Stimulated activated CD4-positive, alpha-beta T cell treated with anti-CD3 and anti-CD28 coated beads, Interleukin-4, amount 100 ng/mL, for 1 hour (primary cell): ENCODE results near the gene WNT8B.

ENCODE experiments used
- DNase-seq: peaks from one replicate; pipeline ENCODE4 v3.0.0-alpha.2; 2020

WNT8B gene

DNA sequence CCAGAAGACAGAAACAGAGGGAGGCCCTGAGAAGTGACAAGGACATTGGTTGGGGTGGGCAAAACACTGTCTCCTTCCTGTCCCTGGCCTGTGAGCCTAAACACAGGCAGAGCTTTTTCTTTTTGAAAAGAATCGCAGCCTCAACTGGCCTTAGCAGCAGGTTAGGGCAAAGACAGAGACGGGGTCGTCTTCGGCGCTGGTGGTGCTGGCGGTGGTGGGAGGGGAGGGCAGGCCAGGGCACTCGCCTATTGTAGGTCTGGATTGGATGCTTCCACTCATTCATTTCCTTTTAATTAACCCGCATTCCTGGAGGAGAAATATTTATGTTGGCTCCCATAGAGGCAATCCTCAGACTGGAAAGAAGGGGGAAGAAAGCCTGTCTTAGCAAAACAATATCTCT lies 22.6 kb downstream of the WNT8B start:
- no peak for DNase-seq

DNA sequence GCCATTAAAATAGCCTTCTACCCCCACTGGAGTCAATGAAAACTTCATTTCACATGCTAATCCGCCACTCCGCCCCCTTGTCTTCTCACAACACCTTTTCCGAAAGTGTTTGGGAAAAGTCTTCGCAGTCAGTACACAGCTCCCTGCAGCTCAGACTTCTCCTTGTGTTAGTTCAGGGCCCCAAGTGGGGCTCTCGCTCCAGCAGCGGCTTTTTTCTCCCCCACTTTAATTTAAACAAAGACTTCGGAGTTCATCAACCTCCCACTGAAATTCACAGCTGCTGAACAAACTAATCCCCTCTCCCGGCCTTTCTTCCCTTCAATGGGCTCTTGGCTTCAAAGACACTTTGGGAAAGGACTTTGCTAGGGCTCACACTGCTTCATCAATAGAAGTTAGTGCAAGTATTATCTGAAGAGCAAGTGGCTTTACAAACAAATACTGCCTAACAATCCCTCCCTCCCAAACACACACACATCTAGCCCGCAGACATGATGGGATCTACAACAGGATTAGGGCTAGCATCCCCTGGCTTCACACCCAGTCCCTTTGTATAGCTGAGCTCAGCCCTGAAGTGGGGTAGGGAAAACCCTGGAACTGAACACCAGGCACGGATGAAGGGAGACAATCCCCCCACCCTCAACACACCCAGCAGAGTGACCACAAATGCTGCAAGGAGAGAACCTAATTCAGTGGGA lies 23.1 kb downstream of the WNT8B start:
- no peak for DNase-seq

DNA sequence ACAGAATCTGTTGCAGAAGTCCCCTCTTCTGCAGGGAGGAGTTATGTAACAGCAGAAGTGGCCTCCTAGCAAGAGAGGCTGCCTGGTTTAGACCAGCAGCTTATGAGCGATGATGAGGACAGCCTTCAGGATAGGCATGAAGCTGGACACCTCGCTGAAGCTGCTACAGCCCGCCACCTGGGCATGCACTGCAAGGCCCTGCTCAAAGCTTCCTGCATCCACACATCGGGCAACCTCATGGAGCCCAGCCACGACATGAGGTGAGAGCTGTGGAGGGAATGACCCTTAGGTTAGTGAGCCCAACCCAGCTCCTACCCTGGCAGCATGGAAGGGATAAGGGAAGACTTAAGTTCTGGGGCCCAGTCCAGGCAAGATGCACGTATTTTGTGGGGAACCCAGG lies 24.7 kb downstream of the WNT8B start:
- no peak for DNase-seq

DNA sequence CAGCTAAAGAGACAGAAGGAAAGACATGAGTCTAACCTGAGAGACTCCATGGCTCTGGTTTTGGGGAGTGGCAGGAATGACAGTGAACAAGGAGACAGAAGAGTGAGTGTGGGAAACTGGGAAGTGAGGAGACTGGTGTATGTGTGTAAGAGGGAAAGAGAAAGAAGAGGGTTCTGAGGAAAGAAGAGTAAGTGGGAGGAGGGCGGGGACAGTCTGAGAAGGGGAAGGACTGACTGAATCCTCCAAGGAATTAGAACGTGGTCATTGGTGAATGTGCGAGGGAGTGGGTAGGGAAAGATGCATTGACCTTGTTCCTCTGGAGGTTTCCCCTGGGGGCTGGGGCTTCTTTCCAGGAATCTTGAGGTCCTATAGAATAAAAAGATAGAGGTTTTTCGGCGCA lies 26.6 kb downstream of the WNT8B start:
- no peak for DNase-seq

DNA sequence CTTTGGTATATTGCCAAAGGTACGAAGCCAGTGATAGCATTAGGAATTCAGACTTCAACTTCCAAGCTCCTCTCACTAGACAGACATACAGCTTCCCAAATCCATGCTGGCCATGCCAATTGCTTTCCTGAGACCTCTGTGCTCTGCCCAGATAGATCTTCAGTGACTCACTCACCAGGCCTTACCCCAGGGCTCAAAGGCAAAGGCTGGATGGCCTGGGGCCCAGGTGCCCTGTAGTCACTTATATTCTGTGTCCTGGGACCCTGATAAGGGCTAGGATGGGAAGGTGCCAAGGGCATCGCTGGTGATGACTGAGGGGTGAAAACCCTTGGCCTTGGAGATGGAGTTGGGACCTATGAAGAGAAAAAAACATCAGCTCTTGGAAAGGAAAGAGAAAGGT lies 27.7 kb downstream of the WNT8B start:
- DNase-seq = no peak

DNA sequence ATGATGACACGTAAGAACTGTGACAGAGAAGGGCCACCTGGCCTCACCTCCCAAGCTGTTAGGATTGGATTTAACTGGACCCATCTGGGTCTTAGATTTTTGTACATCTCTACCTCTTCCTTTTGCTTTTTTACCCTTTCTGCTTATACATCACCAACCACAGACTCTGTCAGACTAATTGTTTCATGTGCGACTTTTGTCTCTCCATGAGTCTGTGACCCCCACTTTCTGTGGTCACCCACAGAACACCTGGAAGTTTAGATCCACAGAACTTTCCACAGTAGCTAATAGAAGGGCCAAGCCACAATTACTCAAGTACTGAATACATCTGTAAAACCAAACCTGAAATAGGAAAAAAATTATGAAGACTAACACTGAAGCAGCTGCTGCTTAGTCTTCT lies 33.8 kb downstream of the WNT8B start:
- no peak for DNase-seq

DNA sequence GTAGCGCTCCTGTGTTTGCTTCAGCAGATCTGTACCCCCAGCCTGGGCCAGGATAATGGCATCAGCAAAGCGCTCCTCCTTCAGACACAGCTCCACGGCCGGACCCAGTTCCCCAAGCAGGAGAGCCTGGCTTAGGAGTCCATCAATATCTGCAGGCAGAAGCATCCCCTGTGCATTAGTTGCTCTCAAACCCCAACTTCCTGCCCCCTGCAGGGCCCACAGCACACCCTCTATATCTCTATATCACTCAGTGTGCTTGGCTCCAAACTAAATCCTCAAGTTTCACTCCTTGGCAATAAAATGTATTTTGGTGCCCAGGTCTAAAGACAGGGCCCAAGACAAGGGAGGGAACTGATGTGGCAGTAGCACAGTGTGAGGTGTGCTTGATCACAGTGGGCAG lies 35.2 kb downstream of the WNT8B start:
- DNase-seq = no peak

DNA sequence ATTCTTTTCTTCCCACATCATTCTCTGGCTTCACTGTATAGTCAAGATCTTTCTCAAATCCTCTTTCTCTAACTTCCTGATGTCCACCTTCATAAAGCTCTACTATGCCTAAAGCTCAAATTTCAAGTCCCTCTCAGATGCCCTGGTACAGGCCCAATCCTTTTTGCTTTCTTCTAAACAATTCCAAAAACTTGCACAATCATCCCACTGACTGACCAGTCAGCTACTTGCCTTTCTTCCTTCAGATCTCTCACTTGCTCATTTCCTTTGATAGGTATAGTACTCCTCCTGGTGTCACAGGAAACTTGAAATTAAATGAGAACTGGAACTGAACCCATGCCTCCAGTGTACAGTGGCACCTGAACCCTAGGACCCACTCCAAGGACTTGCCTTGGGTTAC lies 38.6 kb downstream of the WNT8B start:
- no peak for DNase-seq

DNA sequence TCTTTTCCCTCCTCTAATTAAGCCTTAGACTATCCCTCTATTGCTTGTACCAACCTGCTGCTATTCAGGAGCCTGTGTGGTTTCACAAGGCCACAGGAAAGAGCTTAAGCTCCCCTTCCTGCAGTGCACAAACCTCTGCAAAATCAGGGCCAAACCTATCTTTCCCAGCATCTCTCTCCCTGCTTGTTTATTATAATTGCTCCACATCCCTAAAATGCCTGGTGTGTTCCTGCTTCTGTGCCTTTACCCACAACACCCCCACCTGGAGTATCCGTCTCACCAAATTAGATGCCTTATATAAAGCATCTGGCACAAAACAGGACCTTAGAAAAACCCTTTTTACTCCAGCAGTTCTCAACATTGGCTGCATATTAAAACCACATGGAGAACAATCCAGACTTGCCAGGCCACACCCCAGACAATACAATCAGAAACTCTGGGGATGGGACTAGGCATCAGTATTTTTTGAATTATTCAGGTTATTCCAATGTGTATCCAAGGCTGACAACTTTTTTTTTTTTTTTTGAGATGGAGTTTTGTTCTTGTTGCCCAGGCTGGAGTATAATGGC lies 40.2 kb downstream of the WNT8B start:
- no peak for DNase-seq

DNA sequence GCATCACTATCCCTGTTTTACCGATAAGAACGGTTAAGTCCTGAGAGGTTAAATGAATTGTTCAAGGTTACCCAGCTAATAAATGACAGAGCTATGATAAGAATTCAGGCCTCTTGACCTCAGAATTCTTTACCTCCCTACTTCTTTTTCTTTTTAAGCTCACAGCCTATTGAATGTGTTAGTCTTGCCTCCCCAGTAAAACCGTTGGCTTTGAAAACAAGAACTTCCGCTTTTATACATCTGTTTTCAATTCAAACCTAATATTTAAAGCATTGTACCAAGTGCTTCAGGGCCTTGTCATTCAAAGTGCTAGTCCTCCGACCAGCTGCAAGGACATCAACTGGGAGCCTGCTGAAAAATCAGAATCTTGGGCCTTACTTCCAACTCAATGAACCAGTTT lies 41.3 kb downstream of the WNT8B start:
- no peak for DNase-seq

DNA sequence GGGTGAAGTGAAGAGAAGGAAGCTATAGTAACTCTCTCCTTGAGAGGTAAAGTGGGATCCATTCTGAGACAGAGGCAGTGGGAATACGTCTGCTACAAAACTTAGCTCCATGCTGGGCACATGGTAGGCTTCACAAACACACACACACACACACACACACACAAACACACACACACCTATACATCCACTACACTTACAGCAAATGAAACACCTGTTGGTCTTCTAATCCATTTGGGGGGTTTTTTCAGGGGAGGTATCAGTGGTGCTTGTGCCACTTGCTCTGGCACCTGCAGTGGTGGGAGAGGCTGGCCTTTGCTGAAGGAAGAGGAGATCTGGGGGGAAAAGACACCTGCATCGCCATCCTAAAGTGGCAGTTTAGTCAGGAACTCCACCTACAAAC lies 42.4 kb downstream of the WNT8B start:
- DNase-seq = no peak

DNA sequence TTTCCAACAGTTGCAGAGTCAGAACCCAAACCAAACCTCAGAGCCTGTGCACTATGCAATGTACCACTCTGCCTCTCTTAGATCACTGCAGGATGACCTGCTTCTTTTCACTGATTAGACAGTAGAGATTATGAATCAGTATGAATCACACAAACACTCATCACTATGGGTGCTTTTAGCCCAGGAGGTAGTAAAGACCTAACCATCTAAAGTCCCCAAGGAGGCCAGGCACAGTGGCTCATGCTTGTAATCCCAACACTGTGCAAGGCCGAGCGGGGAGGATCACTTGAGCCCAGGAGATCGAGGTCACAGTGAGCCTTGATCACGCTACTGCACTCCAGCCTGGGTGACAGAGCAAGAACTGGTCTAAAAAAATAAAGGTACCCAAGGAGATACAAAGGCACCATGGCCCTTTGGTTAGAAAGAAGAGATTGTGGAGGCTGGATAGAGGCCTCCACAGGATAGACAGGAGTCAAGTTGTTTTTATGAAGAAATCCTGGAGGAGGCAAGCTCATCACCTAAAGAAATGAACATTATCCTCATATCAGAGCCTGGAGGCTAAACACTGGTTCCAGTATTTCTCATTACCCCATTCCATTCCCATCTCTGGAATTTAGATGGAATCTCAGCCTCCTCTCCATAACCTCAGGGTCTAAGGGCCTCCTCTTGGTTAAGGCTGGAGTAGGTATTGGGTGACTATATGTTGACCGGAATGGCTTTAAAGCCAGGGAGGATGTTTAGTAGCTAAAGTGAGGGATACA lies 44.0 kb downstream of the WNT8B start:
- no peak for DNase-seq

DNA sequence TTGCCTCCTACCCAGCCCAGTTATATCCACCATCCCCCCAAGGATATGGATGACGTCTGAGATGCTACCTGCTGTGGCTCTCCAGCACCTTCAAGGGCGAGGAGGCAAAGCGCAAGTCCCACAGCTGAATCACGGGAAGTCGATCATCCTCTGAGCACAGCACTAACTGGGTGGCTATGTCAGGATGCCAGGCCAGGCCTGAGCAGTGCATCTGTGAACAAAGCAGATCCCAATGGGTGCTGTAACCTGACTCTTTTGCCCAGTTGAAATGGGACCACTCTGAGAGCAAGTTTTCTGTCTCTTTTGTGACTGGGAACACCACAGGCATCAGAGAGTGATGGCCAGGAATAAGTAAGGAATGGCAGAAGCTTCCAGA lies 44.5 kb downstream of the WNT8B start:
- DNase-seq = no peak

DNA sequence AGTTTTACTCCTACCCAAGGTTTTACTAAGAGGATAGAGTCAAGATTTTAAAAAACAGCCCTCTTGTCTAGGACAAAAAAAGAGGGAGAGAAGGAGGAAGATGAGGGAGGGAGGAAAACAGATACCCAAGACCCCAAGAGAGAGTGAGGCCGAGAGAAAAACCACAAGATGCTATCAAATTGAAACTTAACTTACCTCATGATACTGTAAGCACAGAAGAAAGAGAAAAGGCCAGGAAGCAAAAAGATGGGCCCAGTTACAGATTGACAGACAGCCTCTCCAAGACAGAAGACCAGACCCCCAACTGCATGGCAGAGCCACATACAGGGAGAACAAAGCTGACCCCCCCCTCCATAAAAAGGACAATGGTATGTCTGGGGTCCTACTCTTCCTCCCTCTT lies 45.5 kb downstream of the WNT8B start:
- DNase-seq = no peak

DNA sequence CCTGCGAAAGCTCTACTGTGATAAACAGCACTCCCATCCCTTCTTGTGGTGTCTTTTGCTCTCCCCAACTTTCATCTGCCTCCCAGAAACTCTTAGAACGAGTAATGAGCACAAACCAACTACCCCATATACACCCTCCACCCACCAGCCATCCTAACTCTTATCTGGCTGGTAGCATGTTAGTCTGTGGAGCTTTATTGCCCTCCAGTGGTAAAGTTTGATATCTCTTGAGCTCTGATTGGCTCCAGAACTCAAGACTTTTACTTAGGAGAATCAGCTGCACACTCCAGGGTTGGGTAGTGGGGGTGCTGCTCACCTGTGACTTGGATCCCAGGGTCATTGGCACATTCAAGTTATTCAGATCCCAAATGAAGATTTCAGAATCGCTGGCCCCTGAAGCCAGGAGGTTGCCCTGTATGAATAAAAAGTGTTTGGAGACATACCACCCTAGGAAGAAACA lies 45.9 kb downstream of the WNT8B start:
- DNase-seq = no peak

DNA sequence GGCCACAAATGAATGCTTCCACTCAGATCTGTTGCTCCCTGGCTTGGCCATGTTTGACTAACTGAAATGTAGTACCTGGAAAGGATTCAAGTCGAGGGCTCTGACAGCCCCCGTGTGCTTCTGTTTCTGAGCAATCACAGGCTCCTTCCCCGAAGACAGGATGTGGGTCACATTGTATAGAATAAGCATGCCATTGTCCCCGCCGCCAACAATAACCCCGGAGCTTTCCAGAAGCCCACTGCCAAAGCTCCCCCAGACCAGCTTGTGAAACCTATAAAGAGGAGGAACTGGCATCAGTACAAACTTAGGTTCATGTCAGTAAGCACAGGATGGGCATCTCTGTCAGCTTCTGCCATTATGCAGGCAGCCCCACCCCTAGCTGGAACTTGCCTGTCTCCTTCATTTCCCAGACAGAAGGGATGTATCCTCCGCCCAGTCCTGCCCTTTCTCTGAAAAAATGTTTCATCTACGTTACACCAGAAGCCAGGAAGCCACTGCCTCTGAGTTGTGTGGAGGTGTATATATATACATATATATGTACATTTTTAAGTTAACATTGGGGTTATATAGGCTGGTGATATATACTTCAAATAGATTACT lies 46.5 kb downstream of the WNT8B start:
- peak; percentile 40 for DNase-seq

DNA sequence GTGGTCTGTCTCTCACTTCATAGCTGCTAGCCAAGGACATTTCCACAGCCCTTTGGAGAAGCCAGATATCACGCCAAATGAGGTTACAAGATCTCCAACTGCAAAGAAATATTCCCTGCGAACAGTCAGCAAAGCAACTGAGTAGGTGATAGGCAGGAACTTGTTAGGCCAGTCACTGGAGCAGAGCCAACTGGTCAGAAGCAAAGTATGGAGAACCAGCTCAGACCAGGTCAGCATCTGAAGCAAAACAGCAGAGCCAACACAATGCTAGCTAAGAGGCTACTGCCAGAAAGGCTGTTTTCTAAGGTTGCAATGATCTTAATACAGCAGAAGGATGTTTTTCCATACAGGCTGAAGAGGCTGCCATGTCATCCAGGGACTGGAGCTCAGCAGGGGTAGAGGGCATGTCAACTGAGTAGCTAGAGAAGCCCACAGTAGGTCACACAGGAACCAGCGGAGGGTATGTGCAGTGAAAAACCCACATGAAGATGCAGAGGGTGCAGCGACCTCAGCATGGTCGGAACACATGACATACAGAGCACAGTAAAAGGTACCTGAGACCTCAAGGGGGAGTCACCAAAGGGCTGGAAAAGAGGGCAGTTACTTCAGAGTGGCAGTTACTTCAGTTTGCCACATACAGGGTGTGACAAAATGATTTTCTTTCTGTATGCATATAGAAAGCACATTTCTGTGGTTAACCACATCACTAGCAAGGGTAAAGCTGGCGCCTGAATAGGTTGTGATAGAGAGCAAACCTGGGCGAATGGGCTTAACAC lies 47.9 kb downstream of the WNT8B start:
- DNase-seq = peak; percentile 33

DNA sequence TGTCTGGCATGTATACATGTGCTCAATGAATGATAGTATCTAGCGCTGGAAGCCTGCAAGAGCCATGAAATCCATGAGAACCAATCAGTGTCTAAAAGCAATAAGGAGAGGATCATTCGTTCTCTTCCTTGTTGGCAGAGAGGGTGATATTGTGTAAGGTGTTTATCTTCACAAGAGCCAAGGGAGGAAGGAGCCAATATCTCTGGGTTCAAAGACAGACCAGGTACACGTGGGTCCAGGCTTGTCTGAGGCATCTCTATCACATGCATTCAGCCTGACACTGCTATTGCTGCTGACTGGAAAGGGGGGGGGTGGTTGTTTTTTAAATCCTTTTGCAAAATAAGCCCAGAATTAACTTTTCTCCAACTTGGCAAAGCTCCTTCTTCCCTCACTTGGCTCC lies 52.8 kb downstream of the WNT8B start:
- DNase-seq = no peak

DNA sequence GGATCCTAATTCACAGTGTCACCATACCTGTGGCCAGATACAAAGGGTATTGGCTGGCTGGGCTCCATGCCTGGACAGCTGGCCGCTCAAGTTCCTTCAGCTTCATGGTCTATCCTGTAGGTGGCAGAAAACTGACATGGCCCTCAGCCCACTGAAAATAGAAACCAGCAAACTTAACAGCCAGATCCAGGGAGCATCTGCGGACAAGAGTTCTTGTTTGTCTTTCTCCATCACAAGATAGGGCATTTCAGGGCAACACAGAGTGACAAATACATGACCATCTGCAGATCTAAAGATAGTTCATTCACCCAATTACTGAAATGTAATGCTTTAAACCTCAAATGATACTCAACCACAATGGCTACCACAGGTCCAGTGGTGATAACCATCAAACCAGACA lies 54.0 kb downstream of the WNT8B start:
- no peak for DNase-seq

DNA sequence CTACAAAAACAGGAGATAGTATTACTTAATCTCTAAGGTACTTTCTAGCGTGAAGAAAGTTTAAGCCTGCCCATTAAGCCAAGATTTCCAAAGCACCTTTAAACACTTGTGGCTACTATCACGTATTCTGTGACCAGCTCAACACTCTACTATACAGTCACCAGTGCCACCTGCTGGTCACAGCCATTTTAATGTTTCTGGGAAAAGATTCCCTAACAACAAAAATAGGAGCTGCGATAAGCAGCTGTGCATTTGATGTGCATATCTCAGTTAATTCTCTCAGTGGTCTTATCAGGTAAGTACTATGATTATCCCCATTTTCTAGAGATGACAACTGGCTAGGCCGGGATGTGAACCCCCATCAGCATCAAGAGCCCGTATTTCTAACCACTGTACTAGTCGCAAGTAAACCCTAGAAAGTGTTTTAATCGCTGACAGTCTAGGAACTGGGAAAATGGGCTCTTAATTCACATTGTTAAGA lies 56.0 kb downstream of the WNT8B start:
- peak; percentile 57 for DNase-seq

DNA sequence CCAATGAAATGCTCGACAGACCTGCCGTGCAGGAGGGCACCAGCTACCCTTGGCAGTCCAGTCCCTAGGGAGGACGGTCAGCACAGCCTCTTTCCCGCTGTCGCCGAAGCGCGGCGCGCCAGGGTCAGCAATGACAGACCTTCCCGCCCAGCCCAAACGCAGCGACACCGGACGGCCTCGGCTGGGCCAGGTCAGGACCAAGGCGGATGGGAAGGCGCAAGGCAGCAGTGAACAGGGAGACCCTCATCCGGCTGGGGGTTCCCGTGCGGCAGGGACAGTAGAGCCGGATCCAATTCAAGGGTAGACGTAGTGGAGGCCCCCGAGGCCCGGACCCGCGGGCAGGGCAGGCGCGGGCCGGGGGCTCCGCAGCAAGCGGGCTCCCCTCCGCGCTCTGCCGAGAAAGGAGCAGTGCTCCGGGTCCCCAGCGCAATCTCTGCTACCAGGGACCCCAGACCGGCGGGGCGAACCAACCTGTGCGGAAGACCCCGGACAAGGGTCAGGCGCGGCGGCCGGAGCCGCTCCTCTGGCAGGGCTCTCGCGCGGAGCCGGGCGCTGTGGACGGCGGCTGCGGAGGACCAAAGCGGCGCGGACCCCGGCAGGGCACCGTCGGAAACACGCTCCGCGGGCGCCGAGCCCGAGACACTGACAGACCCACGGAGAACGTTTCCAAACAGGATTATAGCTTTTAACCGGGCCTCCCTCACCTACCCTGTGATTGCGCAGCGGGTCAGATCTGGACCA lies 56.7 kb downstream of the WNT8B start, which contains the start of gene SEC31B:
Gene SEC31B, minus strand, starts transcription at position 551 of the 741 bp plus-strand sequence. CDS start 2,909 bp downstream, outside the sequence.
- DNase-seq = no peak

DNA sequence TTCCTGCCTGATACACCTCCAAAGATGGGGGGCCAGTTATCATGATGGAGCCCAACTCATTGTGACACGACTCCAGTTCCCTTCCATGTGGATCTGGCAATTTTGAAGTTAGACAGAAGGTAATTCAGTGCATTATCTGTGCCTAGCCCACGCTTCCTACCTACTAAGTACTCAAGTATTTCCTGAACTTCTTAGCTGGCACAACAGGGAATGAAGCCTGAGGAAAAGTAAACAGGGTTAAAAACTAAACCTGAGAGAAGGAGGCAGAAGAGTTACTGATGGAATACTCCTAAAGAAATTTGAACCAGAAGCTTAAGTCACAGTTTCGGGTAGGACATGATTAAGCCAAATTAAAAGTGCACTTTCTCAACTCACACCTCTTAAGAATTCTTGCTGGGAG lies 58.0 kb downstream of the WNT8B start:
- no peak for DNase-seq
